ENCODE measurements around the gene PPDPF.
"Not testable (repeated sequence)": the region's sequence is repeated elsewhere in the genome, so short reads cannot be mapped to it uniquely, and the experiment has no call there.

- TF ChIP-seq CTCF, POLR2A (IDR thresholded peaks at IDR 0.05): not testable (repeated sequence)
Observed at GRCh38 chr20:63479695-63480419, 40.7 kb upstream of the PPDPF start.
